GM12874 (cell line): ENCODE measurements around the gene ETV4.

Experiments
- TF ChIP-seq, protein P1 (sequence below): IDR thresholded peaks from 2 replicates; pipeline ENCODE4 v1.5.1; 2011; ENCODE audit warnings: low read depth, mild to moderate bottlenecking, control low read depth, low read length, moderate library complexity; ENCODE audit not compliant: insufficient read depth

Gene ETV4

DNA sequence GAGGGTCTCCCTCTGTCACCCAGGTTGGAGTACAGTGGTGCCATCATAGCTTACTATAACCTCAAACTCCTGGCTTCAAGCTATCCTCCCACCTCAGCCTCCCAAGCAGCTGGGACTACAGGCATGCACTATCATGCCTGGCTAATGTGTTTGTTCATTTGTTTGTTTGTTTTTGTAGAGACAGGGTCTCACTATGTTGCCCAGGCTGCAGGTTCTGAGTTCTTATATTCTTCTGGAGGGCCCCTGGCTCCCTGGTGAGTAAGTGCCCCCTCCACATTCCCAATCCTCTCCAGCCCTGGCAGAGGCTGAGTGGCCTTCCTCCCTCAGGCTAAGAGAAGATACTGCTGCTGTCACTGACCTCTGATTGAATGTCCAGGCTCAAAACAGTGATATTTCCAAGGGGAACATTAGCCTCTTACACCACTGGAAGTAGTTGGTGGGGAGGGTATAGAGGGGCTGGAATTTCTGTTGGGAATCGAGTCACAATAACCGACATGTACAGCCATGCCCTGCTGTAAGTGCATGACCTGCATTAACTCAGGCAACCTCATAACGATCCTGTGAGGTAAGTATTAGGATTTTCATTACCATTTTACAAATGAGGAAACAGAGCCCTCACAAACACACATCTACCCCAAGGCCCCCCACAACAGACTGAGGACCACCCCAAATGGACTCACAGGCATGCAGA is 2.7 kb upstream of the ETV4 start:
- TF ChIP-seq, protein P1, sequence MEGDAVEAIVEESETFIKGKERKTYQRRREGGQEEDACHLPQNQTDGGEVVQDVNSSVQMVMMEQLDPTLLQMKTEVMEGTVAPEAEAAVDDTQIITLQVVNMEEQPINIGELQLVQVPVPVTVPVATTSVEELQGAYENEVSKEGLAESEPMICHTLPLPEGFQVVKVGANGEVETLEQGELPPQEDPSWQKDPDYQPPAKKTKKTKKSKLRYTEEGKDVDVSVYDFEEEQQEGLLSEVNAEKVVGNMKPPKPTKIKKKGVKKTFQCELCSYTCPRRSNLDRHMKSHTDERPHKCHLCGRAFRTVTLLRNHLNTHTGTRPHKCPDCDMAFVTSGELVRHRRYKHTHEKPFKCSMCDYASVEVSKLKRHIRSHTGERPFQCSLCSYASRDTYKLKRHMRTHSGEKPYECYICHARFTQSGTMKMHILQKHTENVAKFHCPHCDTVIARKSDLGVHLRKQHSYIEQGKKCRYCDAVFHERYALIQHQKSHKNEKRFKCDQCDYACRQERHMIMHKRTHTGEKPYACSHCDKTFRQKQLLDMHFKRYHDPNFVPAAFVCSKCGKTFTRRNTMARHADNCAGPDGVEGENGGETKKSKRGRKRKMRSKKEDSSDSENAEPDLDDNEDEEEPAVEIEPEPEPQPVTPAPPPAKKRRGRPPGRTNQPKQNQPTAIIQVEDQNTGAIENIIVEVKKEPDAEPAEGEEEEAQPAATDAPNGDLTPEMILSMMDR = no peak

DNA sequence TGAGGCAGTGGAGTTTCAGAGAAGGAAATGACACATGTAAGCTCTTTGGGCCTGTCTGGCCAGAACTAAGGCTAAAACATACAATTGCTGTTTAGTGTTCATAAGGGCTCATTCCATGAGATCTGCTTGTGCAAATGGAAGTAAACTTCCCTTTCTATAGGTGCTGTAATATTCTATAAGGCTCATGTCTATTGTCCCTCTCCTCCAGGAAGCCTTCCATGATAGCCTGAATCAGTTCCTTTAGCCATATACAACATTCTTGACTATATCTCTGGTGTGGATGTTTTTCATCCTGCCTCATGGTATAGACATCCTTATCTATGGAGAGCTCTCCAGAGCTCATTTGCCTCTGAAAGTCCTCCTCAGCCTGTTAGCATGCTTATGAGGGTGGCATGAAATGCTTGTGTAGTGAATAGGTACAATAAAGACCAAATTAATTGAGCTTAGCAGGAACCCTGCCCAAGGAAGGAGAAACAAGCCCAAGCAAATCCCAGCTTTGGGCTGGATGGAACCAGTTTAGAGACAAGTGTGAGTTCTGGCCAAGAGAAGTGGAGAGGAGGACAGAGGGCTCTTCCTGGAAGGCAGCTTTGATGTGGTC is 1.6 kb upstream of the ETV4 start:
- TF ChIP-seq, protein P1 = no peak

DNA sequence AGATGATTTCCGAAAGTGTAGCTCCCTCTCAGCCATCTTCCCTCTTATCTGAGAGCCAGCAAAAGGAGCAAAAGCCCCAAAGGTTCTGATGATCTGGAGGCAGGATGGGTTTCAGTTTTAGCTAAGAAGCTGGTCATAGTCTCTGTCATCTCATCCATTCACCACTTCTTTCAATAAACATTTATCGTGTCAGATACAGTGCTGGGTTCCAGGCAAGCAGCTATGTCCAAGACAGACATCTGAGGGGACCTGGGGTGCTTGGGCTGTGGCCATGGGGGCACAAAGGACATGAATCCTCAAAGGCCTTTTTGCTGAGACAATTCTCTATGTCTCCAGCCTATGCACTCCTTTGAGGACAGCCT is 1.0 kb upstream of the ETV4 start:
- TF ChIP-seq, protein P1 = no peak

DNA sequence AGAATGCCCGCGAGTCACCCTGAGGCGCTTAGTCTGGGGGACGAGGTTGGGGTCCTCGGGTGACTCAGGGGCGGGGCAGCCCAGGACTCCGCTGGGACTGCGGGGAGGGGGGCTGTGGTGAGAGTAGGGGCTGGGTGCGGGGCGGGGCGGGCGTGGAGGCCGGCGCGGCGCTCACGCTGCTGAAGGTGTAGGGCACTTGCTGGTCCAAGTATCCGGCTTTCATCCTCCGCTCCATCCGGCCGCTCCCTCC is 832 bp downstream of the ETV4 start:
- TF ChIP-seq, protein P1 = no peak

DNA sequence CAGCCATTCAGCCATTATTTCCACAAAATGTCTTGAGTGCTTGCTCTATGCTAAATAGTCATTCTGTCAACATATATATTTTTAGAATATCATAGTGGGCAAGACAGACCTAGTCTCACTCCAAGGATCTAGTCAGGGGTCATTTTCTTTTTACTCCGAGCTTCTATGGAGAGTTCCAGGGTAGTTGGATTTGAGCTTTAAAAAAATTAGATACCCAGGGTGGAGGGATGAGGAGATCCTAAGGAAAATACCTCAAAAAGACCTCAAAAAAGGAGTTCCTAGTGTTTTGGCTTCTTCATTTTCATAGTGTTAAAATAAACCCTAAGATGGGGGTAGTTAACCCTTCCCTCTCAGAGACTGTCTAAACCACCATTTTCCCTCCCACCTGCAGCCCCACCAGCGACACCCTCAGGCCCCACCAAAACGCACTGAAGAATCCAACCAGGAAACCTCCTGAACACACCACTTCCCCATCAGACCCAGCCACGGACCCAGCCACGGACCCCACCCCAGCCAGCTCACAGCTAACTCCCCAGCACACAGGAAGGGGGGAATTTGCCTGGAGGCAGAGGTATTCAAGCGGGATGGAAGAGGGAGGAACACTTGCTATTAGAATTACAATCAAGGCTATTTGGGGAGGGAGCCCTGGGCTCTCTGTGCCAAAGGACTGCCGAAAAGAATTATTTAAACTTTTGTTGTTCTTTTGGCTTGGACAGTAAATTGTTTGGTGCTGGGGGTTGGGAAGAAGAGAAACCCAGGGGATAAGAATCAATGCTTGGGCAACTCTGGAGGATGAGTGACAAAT is 2.2 kb downstream of the ETV4 start:
- TF ChIP-seq, protein P1 = no peak

DNA sequence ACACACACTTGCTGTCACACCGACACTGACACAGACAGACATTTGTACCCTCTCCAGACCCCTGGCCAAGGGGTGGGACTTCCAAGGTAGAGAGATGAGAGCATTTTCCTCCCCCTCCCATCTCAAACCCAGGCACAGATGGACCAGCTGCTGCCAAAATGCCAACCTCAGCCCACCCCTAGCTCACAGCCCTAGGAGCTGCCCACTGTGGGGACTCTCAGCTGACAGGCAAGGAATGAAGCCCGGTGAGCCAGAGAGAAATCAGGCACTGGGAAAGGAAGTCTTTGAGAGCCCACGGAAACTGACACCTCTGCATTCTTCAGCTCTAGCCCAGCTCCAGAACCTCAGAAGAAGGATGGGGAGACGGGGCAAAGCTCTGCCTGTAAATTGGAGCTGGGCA is 2.8 kb downstream of the ETV4 start:
- TF ChIP-seq, protein P1 = no peak

- TF ChIP-seq, protein P1 = no peak
Measured at GRCh38 chr17:43542859-43543258, 3.3 kb downstream of the ETV4 start.
